Duodenal mucosa (tissue), 2 donors: ENCODE data around the gene NTF3.

Source experiments
- H3K27ac ChIP-seq: one replicate; pipeline ENCODE4 v1.7.0; 2013; ENCODE audit warnings: low read depth, low read length
- H3K27me3 ChIP-seq, 2 donors: one replicate each; pipeline ENCODE4 v1.7.0; 2013; ENCODE audit warnings: low read length in 2 of 2, control low read depth in 1 of 2; ENCODE audit not compliant: insufficient read depth in 2 of 2, control insufficient read depth in 1 of 2
- H3K36me3 ChIP-seq, 2 donors: one replicate each; pipeline ENCODE4 v1.7.0; 2013; ENCODE audit warnings: low read length in 2 of 2, control low read depth in 1 of 2; ENCODE audit not compliant: insufficient read depth in 2 of 2, control insufficient read depth in 1 of 2
- H3K4me1 ChIP-seq, 2 donors: one replicate each; pipeline ENCODE4 v1.7.0; 2013; ENCODE audit warnings: low read length in 2 of 2, control low read depth in 1 of 2; ENCODE audit not compliant: insufficient read depth in 2 of 2, control insufficient read depth in 1 of 2
- H3K4me3 ChIP-seq, 2 donors: one replicate each; pipeline ENCODE4 v1.7.0; 2013; ENCODE audit warnings: low read length in 2 of 2, low read depth in 1 of 2
- H3K9ac ChIP-seq, 2 donors: one replicate each; pipeline ENCODE4 v1.7.0; 2013; ENCODE audit warnings: low read length in 2 of 2, low read depth in 1 of 2
- H3K9me3 ChIP-seq, 2 donors: one replicate each; pipeline ENCODE4 v1.7.0; 2013; ENCODE audit warnings: low read length in 2 of 2, control low read depth in 1 of 2; ENCODE audit not compliant: control insufficient read depth in 1 of 2

Gene NTF3

GRCh38 chr12:5402009-5402935 lies 29.6 kb upstream of the NTF3 start:
- Histone ChIP-seq H3K9me3 (no peaks in the 10 kb centered on the region), H3K9ac (no peak overlapping the region), H3K4me1 (no peaks in the 10 kb centered on the region), H3K36me3 (no peaks in the 10 kb centered on the region), H3K27ac (no peak overlapping the region), H3K4me3 (no peak overlapping the region), H3K27me3 (peaks cover 0 to 5% of the 10 kb centered on the region in 2 donors)

DNA sequence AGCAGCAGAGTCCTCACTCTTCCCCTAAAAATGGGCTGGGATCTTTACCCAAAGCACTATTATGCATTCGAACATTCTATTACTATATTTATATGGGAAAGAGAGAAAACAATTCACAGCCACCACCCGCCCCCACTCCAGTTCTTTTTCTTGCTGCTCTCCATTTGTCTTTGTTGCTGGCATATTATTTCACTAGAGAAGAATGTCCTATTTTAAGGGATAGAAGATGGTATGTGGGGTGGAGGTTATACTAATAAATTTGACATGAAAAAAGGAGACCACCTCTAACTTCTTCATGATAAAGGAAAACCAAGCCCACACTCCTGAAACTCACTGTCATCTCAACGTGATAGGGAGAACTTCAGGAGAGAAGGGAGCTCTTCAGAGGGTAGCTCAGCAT lies 28.5 kb upstream of the NTF3 start:
- Histone ChIP-seq H3K4me1 (no peaks in the 10 kb centered on the region), H3K36me3 (no peaks in the 10 kb centered on the region), H3K27ac (no peak overlapping the region), H3K9me3 (no peaks in the 10 kb centered on the region), H3K4me3 (no peak overlapping the region), H3K27me3 (peaks cover 0 to 5% of the 10 kb centered on the region in 2 donors), H3K9ac (no peak overlapping the region)

DNA sequence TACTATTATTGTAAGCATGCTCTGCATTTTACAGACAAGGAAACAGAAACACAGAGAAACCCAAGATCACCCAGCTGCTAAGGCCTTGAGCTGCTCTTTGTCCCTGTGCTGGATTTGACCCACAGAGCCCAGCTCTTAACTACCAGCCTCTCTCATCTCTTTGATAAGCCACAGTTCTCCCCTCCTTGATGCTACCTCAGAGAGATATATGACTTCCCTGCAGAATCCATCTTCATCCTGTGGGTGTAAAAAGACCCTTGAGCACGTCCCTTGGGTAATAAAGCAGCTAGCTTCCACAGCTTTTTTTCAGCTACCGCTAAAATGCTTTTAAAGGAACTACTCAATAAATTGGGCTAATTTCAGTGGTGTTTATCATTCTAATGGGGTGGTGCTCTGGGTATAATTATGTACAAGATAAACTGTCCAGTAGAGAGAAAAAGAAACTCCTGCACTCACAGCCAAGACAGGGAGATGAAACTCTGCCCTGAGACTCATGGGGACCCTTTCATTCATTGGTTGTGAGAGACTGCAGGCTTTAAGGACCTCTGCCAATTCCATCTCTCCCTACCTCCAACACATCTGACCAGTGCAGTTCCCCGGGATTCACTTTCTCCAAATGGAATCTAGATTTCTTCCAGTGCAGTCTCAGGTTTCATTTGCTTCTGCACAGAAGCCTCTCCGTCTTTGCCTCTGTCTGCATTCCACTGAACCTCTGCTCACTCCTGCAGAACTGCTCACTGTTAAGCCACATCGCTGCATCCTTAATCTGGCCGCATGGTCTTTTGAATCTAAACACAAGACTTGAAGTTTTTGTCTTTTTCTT lies 24.7 kb upstream of the NTF3 start:
- Histone ChIP-seq H3K36me3 (no peaks in the 10 kb centered on the region), H3K4me1 (no peaks in the 10 kb centered on the region), H3K27me3 (peaks cover 0 to 5% of the 10 kb centered on the region in 2 donors), H3K4me3 (no peak overlapping the region), H3K27ac (no peak overlapping the region), H3K9me3 (no peaks in the 10 kb centered on the region), H3K9ac (no peak overlapping the region)

DNA sequence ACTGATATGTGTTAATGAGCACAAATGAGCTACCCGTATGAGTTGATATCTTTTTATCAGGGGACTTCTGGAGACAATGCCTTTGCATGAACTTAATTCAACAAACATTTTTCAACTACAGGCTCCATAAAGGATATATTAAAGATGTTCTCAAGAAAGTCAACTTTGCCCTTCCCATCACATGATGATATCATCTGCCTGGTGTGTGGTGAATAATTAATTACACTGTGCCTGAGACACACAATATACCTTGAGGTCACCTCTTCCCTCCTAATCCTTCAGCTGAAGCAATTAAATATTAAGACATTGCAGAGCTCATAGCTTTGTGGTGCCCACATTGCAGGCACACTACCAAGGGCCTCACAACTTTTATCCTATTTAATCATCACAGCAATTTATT lies 22.3 kb upstream of the NTF3 start:
- H3K36me3 ChIP-seq, result no peaks in the 10 kb centered on the region
- no peak overlapping the region for H3K4me3 ChIP-seq
- H3K4me1 ChIP-seq, result no peaks in the 10 kb centered on the region
- H3K27me3 ChIP-seq, result peaks cover 0 to 5% of the 10 kb centered on the region in 2 donors
- no peak overlapping the region for H3K27ac ChIP-seq
- no peaks in the 10 kb centered on the region for H3K9me3 ChIP-seq
- no peak overlapping the region for H3K9ac ChIP-seq

GRCh38 chr12:5416571-5416970 lies 15.3 kb upstream of the NTF3 start:
- H3K9ac ChIP-seq, result no peak overlapping the region
- H3K27ac ChIP-seq, result no peak overlapping the region
- no peaks in the 10 kb centered on the region for H3K27me3 ChIP-seq
- H3K36me3 ChIP-seq, result no peaks in the 10 kb centered on the region
- H3K9me3 ChIP-seq, result no peaks in the 10 kb centered on the region
- H3K4me3 ChIP-seq, result no peak overlapping the region
- no peaks in the 10 kb centered on the region for H3K4me1 ChIP-seq

GRCh38 chr12:5417500-5417899 lies 14.4 kb upstream of the NTF3 start:
- Histone ChIP-seq H3K4me3 (no peak overlapping the region), H3K9me3 (no peaks in the 10 kb centered on the region), H3K27ac (no peak overlapping the region), H3K27me3 (no peaks in the 10 kb centered on the region), H3K9ac (no peak overlapping the region), H3K36me3 (no peaks in the 10 kb centered on the region), H3K4me1 (no peaks in the 10 kb centered on the region)

GRCh38 chr12:5428332-5429221 lies 3.3 kb upstream of the NTF3 start:
- no peak overlapping the region for H3K27ac ChIP-seq
- peak overlapping the region in 1 of 2 donors; percentile 21 for H3K4me3 ChIP-seq
- peaks cover 14 to 23% of the 10 kb centered on the region in 2 donors for H3K4me1 ChIP-seq
- H3K36me3 ChIP-seq, result no peaks in the 10 kb centered on the region
- H3K27me3 ChIP-seq, result peaks cover 12 to 21% of the 10 kb centered on the region in 2 donors
- no peaks in the 10 kb centered on the region for H3K9me3 ChIP-seq
- no peak overlapping the region for H3K9ac ChIP-seq

DNA sequence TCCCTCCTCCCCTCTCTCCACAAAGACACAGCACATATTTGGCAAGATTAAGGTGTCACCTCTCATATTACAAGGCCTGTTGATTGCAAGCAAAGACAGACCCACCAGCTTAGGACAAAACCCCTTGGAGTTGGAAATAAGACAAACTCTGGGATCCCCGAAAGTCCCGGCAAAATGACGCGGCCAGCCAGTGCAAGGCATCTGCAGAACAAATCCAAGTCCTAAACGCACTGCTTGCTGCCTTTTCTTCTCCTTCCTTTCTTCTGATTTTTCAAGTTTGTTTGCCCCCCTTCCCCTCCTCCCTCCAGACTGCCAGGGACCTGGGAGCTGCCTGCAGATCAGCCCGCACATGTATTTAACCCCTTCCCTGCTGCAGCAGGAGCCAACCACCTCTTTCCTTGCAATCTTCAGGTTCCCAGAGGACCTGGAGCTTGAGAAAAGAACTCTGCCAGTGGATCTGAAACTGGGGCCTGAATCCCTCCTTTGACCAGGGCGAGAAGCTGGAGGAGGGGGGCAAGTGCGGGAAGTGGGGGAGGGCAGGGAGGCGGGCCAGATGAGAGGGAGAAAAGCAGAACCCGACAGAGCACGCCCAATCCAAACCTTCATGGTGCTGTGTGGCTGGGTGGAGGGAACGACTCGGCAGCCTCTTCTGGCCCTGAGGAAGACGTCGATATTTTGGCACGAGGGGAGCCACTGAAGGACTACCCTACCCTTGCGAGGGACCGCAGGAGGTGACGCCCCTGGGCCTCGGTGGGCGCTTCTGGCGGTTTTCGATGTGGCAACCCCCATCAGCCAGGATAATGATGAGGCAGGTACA lies 2.0 kb upstream of the NTF3 start:
- H3K27me3 ChIP-seq, result peaks cover 12 to 26% of the 10 kb centered on the region in 2 donors
- H3K4me1 ChIP-seq, result peaks cover 21 to 27% of the 10 kb centered on the region in 2 donors
- H3K4me3 ChIP-seq, result no peak overlapping the region

More for the DNA sequence above, 2.0 kb upstream of the NTF3 start:
- Histone ChIP-seq H3K9me3 (no peaks in the 10 kb centered on the region), H3K36me3 (no peaks in the 10 kb centered on the region), H3K9ac (no peak overlapping the region), H3K27ac (no peak overlapping the region)
